ENCODE measurements around the gene SNUPN.

DNA sequence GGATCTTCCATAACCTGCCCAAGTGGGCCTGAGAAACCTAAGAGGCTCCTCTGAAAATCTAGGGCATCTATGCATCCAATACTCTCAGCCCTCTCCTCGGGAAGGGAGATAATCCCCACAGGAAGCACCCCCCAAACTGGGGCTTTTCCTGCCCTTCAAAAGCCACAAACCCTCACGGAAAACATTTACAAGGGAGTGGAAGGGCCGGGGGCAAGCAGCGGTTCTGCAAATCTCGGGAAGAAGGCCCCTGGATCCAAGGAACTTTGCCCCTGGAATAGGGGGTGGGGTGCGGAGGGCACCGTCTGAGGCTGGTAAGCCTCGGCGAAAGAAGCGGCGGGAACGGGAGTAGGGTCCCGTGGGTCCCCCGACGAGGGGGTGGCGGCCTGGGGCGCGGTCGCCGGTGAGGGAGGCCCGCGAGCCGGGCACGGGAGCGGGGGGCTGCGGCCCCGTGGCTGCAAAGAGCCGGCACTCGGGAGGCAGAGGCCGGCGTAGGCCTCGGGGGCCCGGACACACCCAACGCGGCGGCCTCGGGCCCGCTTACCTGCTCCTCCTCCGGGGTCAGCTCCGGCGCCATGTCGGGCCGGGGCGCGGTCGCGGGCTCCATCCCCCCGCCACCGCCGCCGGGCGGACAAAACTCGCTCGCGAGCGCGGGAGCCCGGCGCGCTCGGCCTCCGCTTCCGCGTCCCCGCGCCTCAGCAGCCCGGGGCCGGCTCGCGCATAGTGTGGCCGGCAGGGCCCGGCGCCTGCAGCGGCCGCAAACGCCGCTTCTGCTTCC, 47.2 kb downstream of the SNUPN start:
- TF ChIP-seq POLR2A (IDR thresholded peaks at IDR 0.05): no peak
- TF ChIP-seq, protein P1, sequence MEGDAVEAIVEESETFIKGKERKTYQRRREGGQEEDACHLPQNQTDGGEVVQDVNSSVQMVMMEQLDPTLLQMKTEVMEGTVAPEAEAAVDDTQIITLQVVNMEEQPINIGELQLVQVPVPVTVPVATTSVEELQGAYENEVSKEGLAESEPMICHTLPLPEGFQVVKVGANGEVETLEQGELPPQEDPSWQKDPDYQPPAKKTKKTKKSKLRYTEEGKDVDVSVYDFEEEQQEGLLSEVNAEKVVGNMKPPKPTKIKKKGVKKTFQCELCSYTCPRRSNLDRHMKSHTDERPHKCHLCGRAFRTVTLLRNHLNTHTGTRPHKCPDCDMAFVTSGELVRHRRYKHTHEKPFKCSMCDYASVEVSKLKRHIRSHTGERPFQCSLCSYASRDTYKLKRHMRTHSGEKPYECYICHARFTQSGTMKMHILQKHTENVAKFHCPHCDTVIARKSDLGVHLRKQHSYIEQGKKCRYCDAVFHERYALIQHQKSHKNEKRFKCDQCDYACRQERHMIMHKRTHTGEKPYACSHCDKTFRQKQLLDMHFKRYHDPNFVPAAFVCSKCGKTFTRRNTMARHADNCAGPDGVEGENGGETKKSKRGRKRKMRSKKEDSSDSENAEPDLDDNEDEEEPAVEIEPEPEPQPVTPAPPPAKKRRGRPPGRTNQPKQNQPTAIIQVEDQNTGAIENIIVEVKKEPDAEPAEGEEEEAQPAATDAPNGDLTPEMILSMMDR (IDR thresholded peaks at IDR 0.05): no peak

Measured in testis (tissue), 2 donors.